ENCODE results near the gene OSM.

DNA sequence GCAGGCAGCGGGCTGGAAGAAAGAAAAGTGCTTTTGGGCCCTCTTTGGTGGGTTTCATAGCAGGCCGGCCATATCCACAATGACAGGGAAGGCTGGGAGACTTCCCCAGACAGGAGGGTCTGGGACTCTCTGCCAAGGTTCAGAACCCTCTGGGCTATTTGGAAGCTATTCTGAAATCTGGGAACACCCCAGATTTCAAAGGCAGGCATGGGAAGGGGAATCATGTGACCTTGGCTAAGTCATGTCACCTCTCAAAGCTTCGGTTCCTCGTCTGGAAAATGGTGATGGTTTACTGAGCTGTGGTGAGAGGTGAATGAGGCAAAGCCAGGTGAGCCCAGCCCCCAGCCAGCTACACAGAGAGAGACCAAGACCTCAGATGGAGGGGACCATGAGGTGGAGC, 18.0 kb upstream of the OSM start:
- no peak for TF ChIP-seq GATA2 (IDR thresholded peaks at IDR 0.05; ENCODE audit: low read depth, low read length)
- TF ChIP-seq GATA3 (IDR thresholded peaks at IDR 0.05; ENCODE audit: low read depth, low read length): no peak
